SK-N-MC (cell line): ENCODE measurements around the gene RIMBP2.
"Not testable (repeated sequence)": the region's sequence is repeated elsewhere in the genome, so short reads cannot be mapped to it uniquely, and the experiment has no call there.

Source experiments
- DNase-seq: peaks from one replicate; pipeline ENCODE4 v3.0.0-alpha.2; 2011; ENCODE audit warnings: low read depth, low spot score
- H3K27ac ChIP-seq: fragments of 200-600 bp; sonication (generic); 2 replicates; pipeline ENCODE4 v1.5.1; 2016; ENCODE audit warnings: mixed run types
- H3K36me3 ChIP-seq: fragments of 200-600 bp; sonication (generic); 2 replicates; pipeline ENCODE4 v1.6.1; 2017; ENCODE audit warnings: antibody characterized with exemption, low read length, mixed read lengths; ENCODE audit not compliant: insufficient read depth
- H3K4me3 ChIP-seq: fragments of 200-600 bp; sonication (generic); 2 replicates; pipeline ENCODE4 v1.5.1; 2016
- H3K9ac ChIP-seq: fragments of 200-600 bp; sonication (generic); 2 replicates; pipeline ENCODE4 v1.8.0; 2017; ENCODE audit warnings: mixed run types, mixed read lengths; ENCODE audit not compliant: insufficient read length
- H3K9me3 ChIP-seq: fragments of 200-600 bp; sonication (generic); 2 replicates; pipeline ENCODE4 v1.6.1; 2017; ENCODE audit warnings: low read depth, mild to moderate bottlenecking, antibody characterized with exemption, low read length, moderate library complexity, mixed read lengths
- EZH2 ChIP-seq: fragments of 200-600 bp; sonication (generic); IDR thresholded peaks from one replicate; pipeline ENCODE4 v1.6.1; 2017; ENCODE audit warnings: antibody characterized with exemption
- FOXP2 ChIP-seq: optimal IDR thresholded peaks from 2 replicates; pipeline ENCODE3; 2011; ENCODE audit warnings: mild to moderate bottlenecking, moderate library complexity; ENCODE audit not compliant: insufficient read depth; ENCODE audit errors: extremely low read length, control extremely low read depth
- POLR2AphosphoS5 ChIP-seq: IDR thresholded peaks from 2 replicates; pipeline ENCODE4 v1.6.1; 2012; ENCODE audit warnings: mild to moderate bottlenecking, low read depth, low read length, borderline replicate concordance

RIMBP2 gene

GRCh38 chr12:130743176-130743575 is 27.1 kb upstream of the RIMBP2 start:
- H3K4me3 ChIP-seq: no peak overlapping the region
- no peak overlapping the region for H3K27ac ChIP-seq
- H3K9ac ChIP-seq: no peak overlapping the region
- H3K9me3 ChIP-seq: no peaks in the 10 kb centered on the region
- no peaks in the 10 kb centered on the region for H3K36me3 ChIP-seq
- no peak for DNase-seq
- TF ChIP-seq POLR2AphosphoS5 (no peak), EZH2 (no peak)

- no peaks in the 10 kb centered on the region for H3K9me3 ChIP-seq
- TF ChIP-seq FOXP2 (no peak), EZH2 (no peak), POLR2AphosphoS5 (no peak)
- no peak overlapping the region for H3K27ac ChIP-seq
- no peak overlapping the region for H3K4me3 ChIP-seq
- no peaks in the 10 kb centered on the region for H3K36me3 ChIP-seq
- DNase-seq: no peak
- H3K9ac ChIP-seq: no peak overlapping the region
Observed at GRCh38 chr12:130742716-130743115, 26.6 kb upstream of the RIMBP2 start.

GRCh38 chr12:130742112-130742511 is 26.0 kb upstream of the RIMBP2 start:
- no peak overlapping the region for H3K9ac ChIP-seq
- TF ChIP-seq FOXP2 (no peak), POLR2AphosphoS5 (no peak), EZH2 (no peak)
- no peak overlapping the region for H3K4me3 ChIP-seq
- no peak for DNase-seq
- H3K36me3 ChIP-seq: no peaks in the 10 kb centered on the region
- H3K9me3 ChIP-seq: no peaks in the 10 kb centered on the region
- H3K27ac ChIP-seq: no peak overlapping the region

- TF ChIP-seq POLR2AphosphoS5: no peak
- TF ChIP-seq FOXP2: no peak
- TF ChIP-seq EZH2: no peak
- H3K4me3 ChIP-seq: no peak overlapping the region
- no peak overlapping the region for H3K27ac ChIP-seq
- no peaks in the 10 kb centered on the region for H3K36me3 ChIP-seq
- no peak for DNase-seq
- no peak overlapping the region for H3K9ac ChIP-seq
- H3K9me3 ChIP-seq: no peaks in the 10 kb centered on the region
Observed at GRCh38 chr12:130739571-130739970, 23.5 kb upstream of the RIMBP2 start.

- not testable (repeated sequence) for H3K9ac ChIP-seq, H3K27ac ChIP-seq, H3K4me3 ChIP-seq, H3K36me3 ChIP-seq, DNase-seq, H3K9me3 ChIP-seq
Observed at GRCh38 chr12:130738403-130738802, 22.3 kb upstream of the RIMBP2 start.

GRCh38 chr12:130737731-130738130 is 21.6 kb upstream of the RIMBP2 start:
- no peak for DNase-seq
- Histone ChIP-seq H3K9me3 (no peaks in the 10 kb centered on the region), H3K36me3 (no peaks in the 10 kb centered on the region), H3K27ac (no peak overlapping the region), H3K4me3 (no peak overlapping the region), H3K9ac (no peak overlapping the region)
- no peak for TF ChIP-seq EZH2
- TF ChIP-seq FOXP2: no peak
- TF ChIP-seq POLR2AphosphoS5: no peak

- Histone ChIP-seq H3K4me3 (no peak overlapping the region), H3K9me3 (no peaks in the 10 kb centered on the region), H3K9ac (no peak overlapping the region), H3K27ac (no peak overlapping the region), H3K36me3 (no peaks in the 10 kb centered on the region)
- no peak for DNase-seq
- TF ChIP-seq FOXP2: no peak
- no peak for TF ChIP-seq EZH2
Observed at GRCh38 chr12:130729344-130729743, 13.2 kb upstream of the RIMBP2 start.

GRCh38 chr12:130728158-130729058 is 12.3 kb upstream of the RIMBP2 start:
- H3K36me3 ChIP-seq: no peaks in the 10 kb centered on the region
- no peak overlapping the region for H3K4me3 ChIP-seq
- no peak overlapping the region for H3K9ac ChIP-seq
- DNase-seq: no peak
- no peaks in the 10 kb centered on the region for H3K9me3 ChIP-seq
- no peak for TF ChIP-seq POLR2AphosphoS5
- no peak for TF ChIP-seq FOXP2
- TF ChIP-seq EZH2: no peak
- H3K27ac ChIP-seq: no peak overlapping the region

GRCh38 chr12:130719263-130719859 is 3.3 kb upstream of the RIMBP2 start:
- no peak overlapping the region for H3K27ac ChIP-seq
- H3K9me3 ChIP-seq: no peaks in the 10 kb centered on the region
- DNase-seq: no peak
- H3K9ac ChIP-seq: no peak overlapping the region
- no peaks in the 10 kb centered on the region for H3K36me3 ChIP-seq
- H3K4me3 ChIP-seq: no peak overlapping the region
- TF ChIP-seq EZH2: no peak
- no peak for TF ChIP-seq FOXP2
- TF ChIP-seq POLR2AphosphoS5: no peak
